Lung (tissue), 12 donors: ENCODE results near the gene TXLNG. TPM values are rescaled to one million over a fixed set of nuclear protein-coding genes. Genes with fewer than 3 reads are reported as not detected.

Experiments used
- ATAC-seq: fragments of 200-7000 bp; cut with Tn5 transposase; one replicate; pipeline ENCODE4 v1.9.1; 2020; ENCODE audit warnings: moderate number of reproducible peaks; ENCODE audit not compliant: insufficient read depth, low FRiP score
- DNase-seq, 3 donors: peaks; one replicate each; pipeline ENCODE4 v3.0.0-alpha.2; 2013 to 2017
- H3K27ac ChIP-seq, 2 donors: one replicate each; pipeline ENCODE4 v1.5.1; 2013; ENCODE audit warnings: mild to moderate bottlenecking in 2 of 2, moderate library complexity in 2 of 2, control low read depth in 1 of 2, inconsistent platforms in 1 of 2, low read depth in 1 of 2, low read length in 1 of 2
- H3K27me3 ChIP-seq, 3 donors: one replicate each; pipeline ENCODE4 v1.5.1; 2013; ENCODE audit warnings: low read length in 2 of 3; ENCODE audit not compliant: control insufficient read depth in 3 of 3, insufficient read depth in 3 of 3
- H3K36me3 ChIP-seq, 4 donors: one replicate each; pipeline ENCODE4 v1.5.1; 2013; ENCODE audit warnings: low read length in 4 of 4, mild to moderate bottlenecking in 1 of 4, moderate library complexity in 1 of 4; ENCODE audit not compliant: control insufficient read depth in 4 of 4, insufficient read depth in 4 of 4
- H3K4me1 ChIP-seq, 5 donors: one replicate each; pipeline ENCODE4 v1.5.1; 2013; ENCODE audit warnings: low read length in 5 of 5, mild to moderate bottlenecking in 2 of 5, moderate library complexity in 1 of 5; ENCODE audit not compliant: control insufficient read depth in 5 of 5, insufficient read depth in 5 of 5
- H3K4me3 ChIP-seq: one replicate; pipeline ENCODE4 v1.5.1; 2013; ENCODE audit warnings: mild to moderate bottlenecking, control low read depth, moderate library complexity
- H3K9ac ChIP-seq, 2 donors: one replicate each; pipeline ENCODE4 v1.5.1; 2013; ENCODE audit warnings: low read length in 2 of 2, control low read depth in 1 of 2; ENCODE audit not compliant: insufficient read depth in 1 of 2
- H3K9me3 ChIP-seq, 4 donors: one replicate each; pipeline ENCODE4 v1.5.1; 2013; ENCODE audit warnings: low read length in 3 of 4, mild to moderate bottlenecking in 1 of 4, moderate library complexity in 1 of 4; ENCODE audit not compliant: control insufficient read depth in 4 of 4, insufficient read depth in 3 of 4
- CTCF ChIP-seq: IDR thresholded peaks from 2 replicates; pipeline ENCODE4 v1.5.1; 2012; ENCODE audit warnings: mild to moderate bottlenecking; ENCODE audit errors: control extremely low read depth, extremely low read depth
- WGBS, 2 donors: extraction: QIAGEN DNeasy Blood & Tissue Kit; methylation state at CpG; one replicate each; pipeline ENCODE4 v1.1.7; 2013; 5-methylcytosine and 5-hydroxymethylcytosine counted together
- polyA plus RNA-seq, 2 donors: library from polyadenylated mRNA; stranded (reverse); fragments of 200-250 nt; gene quantifications; one replicate each; pipeline ENCODE4 v1.2.1, GENCODE V29; 2013
- total RNA-seq, 2 donors: library from RNA; depleted of rRNA in 1 of 2; stranded (reverse); fragments of >200 nt in 1 of 2; gene quantifications; one replicate each; pipeline ENCODE4 v1.2.1, GENCODE V29; 2014 to 2021
- donor health status: control.
- donor health status: control.
- donor health status: Bipolar disorder and iron deficiency.
- donor health status: healthy.
- donor health status: DM: yes; HTN: yes; CAD: no.

The TXLNG gene
- total and polyA plus RNA-seq, 4 donors: 7.5 to 15.4 (median 9.6) TPM

- H3K4me3 ChIP-seq: no peak overlapping the region
- no peak overlapping the region for H3K27ac ChIP-seq
- H3K36me3 ChIP-seq: peaks cover 3 to 9% (median 8%) of the 10 kb centered on the region in 4 donors
- no peaks in the 10 kb centered on the region for H3K4me1 ChIP-seq
- peaks cover 0 to 12% (median 10%) of the 10 kb centered on the region in 3 donors for H3K27me3 ChIP-seq
- TF ChIP-seq CTCF: no peak
- H3K9me3 ChIP-seq: no peaks in the 10 kb centered on the region
- WGBS, 2 donors: 84 to 100% methylated on average over 1 of the region's 1 CpG
- ATAC-seq (no peak), DNase-seq (no peak)
- H3K9ac ChIP-seq: no peak overlapping the region
Measured at GRCh38 chrX:16762579-16762978, 23.7 kb upstream of the TXLNG start.

GRCh38 chrX:16765594-16765993 lies 20.7 kb upstream of the TXLNG start:
- Histone ChIP-seq H3K27me3 (peaks cover 0 to 16% (median 14%) of the 10 kb centered on the region in 3 donors), H3K4me3 (no peak overlapping the region), H3K9me3 (no peaks in the 10 kb centered on the region), H3K27ac (no peak overlapping the region), H3K9ac (no peak overlapping the region), H3K4me1 (no peaks in the 10 kb centered on the region), H3K36me3 (peaks cover 0 to 3% (median 0%) of the 10 kb centered on the region in 4 donors)
- 77 to 83% methylated on average over 2 of the region's 2 CpGs for WGBS, 2 donors
- ATAC-seq: no peak
- no peak for DNase-seq
- TF ChIP-seq CTCF: no peak

- H3K27ac ChIP-seq: no peak overlapping the region
- DNase-seq (no peak), ATAC-seq (no peak)
- no peak overlapping the region for H3K9ac ChIP-seq
- 82 to 83% methylated on average over 2 of the region's 2 CpGs for WGBS, 2 donors
- peaks cover 0 to 19% (median 11%) of the 10 kb centered on the region in 3 donors for H3K27me3 ChIP-seq
- H3K4me1 ChIP-seq: no peaks in the 10 kb centered on the region
- no peaks in the 10 kb centered on the region for H3K36me3 ChIP-seq
- no peak overlapping the region for H3K4me3 ChIP-seq
- TF ChIP-seq CTCF: no peak
- no peaks in the 10 kb centered on the region for H3K9me3 ChIP-seq
Measured at GRCh38 chrX:16770970-16771482, 15.2 kb upstream of the TXLNG start.
